ENCODE measurements around the gene CACNA1A.

DNA sequence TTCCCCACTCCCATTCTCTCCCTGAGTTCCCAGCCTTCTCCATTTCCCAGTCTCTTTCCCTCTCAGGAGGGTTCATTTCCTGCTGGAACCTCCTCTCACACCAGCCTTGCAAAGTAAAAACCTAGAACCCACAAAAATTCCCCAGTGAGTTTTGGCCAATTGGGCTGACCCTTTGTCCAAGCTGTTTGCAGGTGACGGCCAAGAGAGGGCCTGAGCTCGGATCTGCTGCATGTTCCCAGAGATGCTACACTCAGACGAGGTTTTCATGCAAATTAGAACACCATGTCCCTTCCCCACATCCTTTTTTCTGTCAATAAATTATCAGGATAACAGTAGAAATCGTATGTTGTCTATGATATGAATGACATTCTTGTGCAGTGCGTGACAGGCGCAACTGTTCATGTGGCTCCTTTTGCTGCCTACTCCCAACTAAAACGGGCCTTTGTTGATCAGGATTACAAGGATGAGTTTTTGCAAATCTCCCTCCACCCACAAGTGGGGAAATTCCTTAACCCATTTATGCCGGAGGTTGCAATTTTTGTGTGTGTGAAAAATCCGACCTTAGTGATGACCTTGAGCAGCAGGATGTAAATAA, 149.5 kb downstream of the CACNA1A start:
- TF ChIP-seq, protein P1, sequence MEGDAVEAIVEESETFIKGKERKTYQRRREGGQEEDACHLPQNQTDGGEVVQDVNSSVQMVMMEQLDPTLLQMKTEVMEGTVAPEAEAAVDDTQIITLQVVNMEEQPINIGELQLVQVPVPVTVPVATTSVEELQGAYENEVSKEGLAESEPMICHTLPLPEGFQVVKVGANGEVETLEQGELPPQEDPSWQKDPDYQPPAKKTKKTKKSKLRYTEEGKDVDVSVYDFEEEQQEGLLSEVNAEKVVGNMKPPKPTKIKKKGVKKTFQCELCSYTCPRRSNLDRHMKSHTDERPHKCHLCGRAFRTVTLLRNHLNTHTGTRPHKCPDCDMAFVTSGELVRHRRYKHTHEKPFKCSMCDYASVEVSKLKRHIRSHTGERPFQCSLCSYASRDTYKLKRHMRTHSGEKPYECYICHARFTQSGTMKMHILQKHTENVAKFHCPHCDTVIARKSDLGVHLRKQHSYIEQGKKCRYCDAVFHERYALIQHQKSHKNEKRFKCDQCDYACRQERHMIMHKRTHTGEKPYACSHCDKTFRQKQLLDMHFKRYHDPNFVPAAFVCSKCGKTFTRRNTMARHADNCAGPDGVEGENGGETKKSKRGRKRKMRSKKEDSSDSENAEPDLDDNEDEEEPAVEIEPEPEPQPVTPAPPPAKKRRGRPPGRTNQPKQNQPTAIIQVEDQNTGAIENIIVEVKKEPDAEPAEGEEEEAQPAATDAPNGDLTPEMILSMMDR (IDR thresholded peaks at IDR 0.05): no peak
- TF ChIP-seq POLR2A (IDR thresholded peaks at IDR 0.05) (no peak), POLR2AphosphoS5 (IDR thresholded peaks at IDR 0.05) (no peak), EP300 (IDR thresholded peaks at IDR 0.05) (no peak)
